Lower lobe of right lung (tissue), 2 donors: ENCODE data around the gene B3GALNT1. TPM values are rescaled to one million over a fixed set of nuclear protein-coding genes. Genes with fewer than 3 reads are reported as not detected.

Source experiments
- ATAC-seq, 2 donors: fragments of 200-7000 bp; cut with Tn5 transposase; one replicate each; pipeline ENCODE4 v1.9.1; 2020 to 2022; ENCODE audit warnings: mild to moderate bottlenecking in 2 of 2, moderate library complexity in 2 of 2
- DNase-seq: peaks from one replicate; pipeline ENCODE4 v3.0.0-alpha.2; 2020
- H3K27ac ChIP-seq: fragments of 200-600 bp; one replicate; pipeline ENCODE4 v1.8.0; 2022
- H3K27me3 ChIP-seq: fragments of 200-600 bp; one replicate; pipeline ENCODE4 v1.8.0; 2022; ENCODE audit warnings: low read depth
- H3K36me3 ChIP-seq: fragments of 200-600 bp; one replicate; pipeline ENCODE4 v1.8.0; 2022; ENCODE audit warnings: mild to moderate bottlenecking
- H3K4me1 ChIP-seq: fragments of 200-600 bp; one replicate; pipeline ENCODE4 v1.8.0; 2022
- H3K4me3 ChIP-seq: fragments of 200-600 bp; one replicate; pipeline ENCODE4 v1.8.0; 2022; ENCODE audit warnings: mild to moderate bottlenecking
- H3K9me3 ChIP-seq: fragments of 200-600 bp; one replicate; pipeline ENCODE4 v1.8.0; 2022
- CTCF ChIP-seq: fragments of 200-600 bp; IDR thresholded peaks from one replicate; pipeline ENCODE4 v1.8.0; 2022; ENCODE audit warnings: antibody characterized with exemption, mild to moderate bottlenecking
- intact Hi-C: fragments of 100-400 bp; cut with DNase I; formaldehyde crosslinking; loops from one replicate; pipeline ENCODE4 v1.11.0; 2022
- total RNA-seq: library from RNA; stranded (reverse); fragmentation: NEBNext Ultra II Directional; extraction: Animal tissue kit (Norgen Biotek cat#: 25700); gene quantifications from one replicate; pipeline ENCODE4 v1.2.1, GENCODE V29; 2021
- donor health status: DM: no; HTN: yes; CAD: no; lungs with severe emphysema.

Gene B3GALNT1
- total RNA-seq, 1 donor from 2014 or later, result 25.8 TPM

- Histone ChIP-seq H3K9me3 (no peaks in the 10 kb centered on the region), H3K27ac (no peak overlapping the region), H3K4me1 (peaks cover 17% of the 10 kb centered on the region), H3K36me3 (no peaks in the 10 kb centered on the region), H3K4me3 (no peak overlapping the region), H3K27me3 (no peaks in the 10 kb centered on the region)
- intact Hi-C loops, result no loop called here
- DNase-seq, result no peak
- TF ChIP-seq CTCF, result no peak
- ATAC-seq, result peak; percentile 74 to 79
Measured at GRCh38 chr3:161069511-161070251, 35.5 kb downstream of the B3GALNT1 start.

DNA sequence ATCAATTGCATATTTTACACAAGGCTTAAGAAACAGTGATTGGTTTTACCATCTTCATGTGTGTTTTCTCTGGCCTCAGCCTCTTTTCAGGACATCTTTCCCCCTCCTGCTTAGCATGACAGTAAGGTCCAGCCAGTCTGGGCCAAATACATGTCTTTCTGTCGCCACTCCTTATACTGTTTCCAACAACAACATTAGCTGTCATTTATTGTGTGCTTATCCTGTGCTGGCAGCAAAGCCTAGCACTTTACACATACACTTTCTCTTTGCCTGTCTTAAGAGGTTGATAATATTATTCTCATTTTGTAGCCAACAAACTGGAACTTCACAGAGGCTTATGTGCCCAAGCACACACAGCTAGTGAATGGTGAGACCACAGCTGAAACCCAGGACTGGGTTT, 37.8 kb downstream of the B3GALNT1 start:
- H3K27me3 ChIP-seq, result no peaks in the 10 kb centered on the region
- no peak for DNase-seq
- no peaks in the 10 kb centered on the region for H3K9me3 ChIP-seq
- H3K36me3 ChIP-seq, result no peaks in the 10 kb centered on the region
- TF ChIP-seq CTCF, result no peak
- H3K4me3 ChIP-seq, result no peak overlapping the region
- intact Hi-C loops, result no loop called here
- H3K27ac ChIP-seq, result no peak overlapping the region
- no peak for ATAC-seq
- H3K4me1 ChIP-seq, result peaks cover 17% of the 10 kb centered on the region

GRCh38 chr3:161066930-161067329, 38.2 kb downstream of the B3GALNT1 start:
- H3K9me3 ChIP-seq, result no peaks in the 10 kb centered on the region
- no peak overlapping the region for H3K4me3 ChIP-seq
- TF ChIP-seq CTCF, result no peak
- H3K27ac ChIP-seq, result no peak overlapping the region
- intact Hi-C loops, result no loop called here
- H3K36me3 ChIP-seq, result no peaks in the 10 kb centered on the region
- H3K4me1 ChIP-seq, result peaks cover 17% of the 10 kb centered on the region
- no peak for ATAC-seq
- no peaks in the 10 kb centered on the region for H3K27me3 ChIP-seq
- DNase-seq, result no peak

DNA sequence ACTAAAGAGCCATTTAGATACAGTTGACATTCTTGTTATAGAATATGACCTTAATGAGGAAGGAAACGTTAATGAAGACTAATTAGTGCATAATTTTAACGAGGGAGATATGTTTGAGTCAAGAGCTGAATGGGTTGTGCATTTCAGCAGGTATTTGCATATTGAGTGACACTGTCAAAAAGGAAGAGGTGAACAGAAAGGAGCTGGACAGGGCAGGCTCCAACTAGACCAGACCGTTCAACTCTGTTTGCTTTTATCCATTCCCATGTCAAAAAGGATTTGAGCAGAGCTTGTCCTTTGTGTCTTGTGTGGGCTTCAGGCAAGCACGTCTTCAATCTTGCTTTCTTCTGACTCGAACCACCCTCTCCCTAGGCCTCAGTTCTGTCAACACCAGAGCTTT, 40.7 kb downstream of the B3GALNT1 start:
- H3K9me3 ChIP-seq, result no peaks in the 10 kb centered on the region
- H3K4me3 ChIP-seq, result no peak overlapping the region
- no peaks in the 10 kb centered on the region for H3K36me3 ChIP-seq
- no peak overlapping the region for H3K27ac ChIP-seq
- H3K4me1 ChIP-seq, result peaks cover under 1% of the 10 kb centered on the region
- intact Hi-C loops, result no loop called here
- no peaks in the 10 kb centered on the region for H3K27me3 ChIP-seq
- DNase-seq (no peak), ATAC-seq (no peak)
- TF ChIP-seq CTCF, result no peak

DNA sequence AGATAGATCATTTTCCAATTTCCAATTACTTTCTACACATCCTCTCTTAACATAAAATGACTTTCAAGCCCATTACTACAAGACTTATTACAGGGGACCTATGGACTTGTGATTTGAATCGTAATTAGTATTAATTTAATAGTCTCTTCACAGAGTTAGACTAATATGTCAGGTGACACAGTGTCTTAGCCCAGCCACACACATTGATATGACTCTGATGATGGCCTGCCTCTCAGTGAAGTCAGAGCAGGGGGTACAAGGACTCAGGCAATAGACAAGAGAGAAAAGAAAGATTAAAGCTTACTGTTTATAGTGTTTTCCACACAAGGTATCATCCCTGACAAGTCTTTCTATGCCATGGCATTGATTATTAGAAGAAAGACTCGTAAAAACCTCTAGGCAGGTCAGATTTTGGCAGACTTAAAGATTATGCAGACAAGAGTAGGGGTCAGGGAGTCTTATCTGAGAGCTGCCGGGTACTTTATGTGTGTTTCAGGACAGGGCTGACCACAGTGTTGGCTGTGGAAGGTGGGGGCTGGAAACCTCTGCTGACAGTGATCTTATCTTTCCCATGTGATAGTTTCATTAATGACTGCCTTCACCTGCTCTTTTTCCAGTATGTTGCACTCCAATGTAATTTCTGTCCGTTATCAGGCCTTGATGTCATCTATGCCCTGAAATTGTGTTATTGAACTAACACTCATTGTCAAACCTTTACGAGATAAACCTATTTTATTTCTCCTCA, 50.1 kb downstream of the B3GALNT1 start:
- ATAC-seq (no peak), DNase-seq (no peak)
- Histone ChIP-seq H3K4me1 (no peaks in the 10 kb centered on the region), H3K27me3 (no peaks in the 10 kb centered on the region), H3K36me3 (no peaks in the 10 kb centered on the region), H3K9me3 (no peaks in the 10 kb centered on the region), H3K4me3 (no peak overlapping the region), H3K27ac (no peak overlapping the region)
- no peak for TF ChIP-seq CTCF
- intact Hi-C loops, result no loop called here
